ENCODE measurements around the gene KLHL22. TPM values are rescaled to one million over a fixed set of nuclear protein-coding genes. Genes with fewer than 3 reads are reported as not detected.
"Not testable (repeated sequence)": the region's sequence is repeated elsewhere in the genome, so short reads cannot be mapped to it uniquely, and the experiment has no call there.

KLHL22 gene
- total RNA-seq, 2 donors from 2014 or later: 15.9 to 21.0 TPM

- H3K4me1 Mint-ChIP-seq (ENCODE audit: low read depth in 2 of 2): peaks cover 23 to 27% of the 10 kb centered on the region in 2 donors
- no peaks in the 10 kb centered on the region for H3K27me3 Mint-ChIP-seq
- DNase-seq (ENCODE audit: low spot score): no peak
- H3K27ac Mint-ChIP-seq: peak overlapping the region; percentile 73 to 82
- H3K9me3 Mint-ChIP-seq: no peaks in the 10 kb centered on the region
- peak overlapping the region; percentile 38 for H3K4me3 Mint-ChIP-seq
- no peaks in the 10 kb centered on the region for H3K36me3 Mint-ChIP-seq
- ATAC-seq: peak; percentile 50 to 63
Measured at GRCh38 chr22:20463324-20464095, 32.1 kb downstream of the KLHL22 start.

GRCh38 chr22:20459862-20460261, 35.7 kb downstream of the KLHL22 start:
- Mint-ChIP-seq H3K36me3 (no peaks in the 10 kb centered on the region), H3K27me3 (no peaks in the 10 kb centered on the region), H3K4me3 (no peak overlapping the region), H3K9me3 (no peaks in the 10 kb centered on the region), H3K4me1 (ENCODE audit: low read depth in 2 of 2) (peaks cover 32 to 36% of the 10 kb centered on the region in 2 donors), H3K27ac (no peak overlapping the region)
- ATAC-seq (no peak), DNase-seq (ENCODE audit: low spot score) (no peak)

GRCh38 chr22:20459152-20459542, 36.4 kb downstream of the KLHL22 start:
- Mint-ChIP-seq H3K4me3 (no peak overlapping the region), H3K36me3 (no peaks in the 10 kb centered on the region), H3K27me3 (no peaks in the 10 kb centered on the region), H3K4me1 (ENCODE audit: low read depth in 2 of 2) (peaks cover 28 to 30% of the 10 kb centered on the region in 2 donors), H3K27ac (no peak overlapping the region), H3K9me3 (no peaks in the 10 kb centered on the region)
- no peak for DNase-seq (ENCODE audit: low spot score)
- ATAC-seq: no peak

- no peaks in the 10 kb centered on the region for H3K36me3 Mint-ChIP-seq
- no peaks in the 10 kb centered on the region for H3K9me3 Mint-ChIP-seq
- H3K4me3 Mint-ChIP-seq: no peak overlapping the region
- H3K27me3 Mint-ChIP-seq: no peaks in the 10 kb centered on the region
- no peak overlapping the region for H3K27ac Mint-ChIP-seq
- H3K4me1 Mint-ChIP-seq (ENCODE audit: low read depth in 2 of 2): peaks cover 22 to 24% of the 10 kb centered on the region in 2 donors
- DNase-seq (ENCODE audit: low spot score) (no peak), ATAC-seq (no peak)
Measured at GRCh38 chr22:20458530-20459151, 37.0 kb downstream of the KLHL22 start.

- no peaks in the 10 kb centered on the region for H3K36me3 Mint-ChIP-seq
Measured at GRCh38 chr22:20457506-20458240, 37.9 kb downstream of the KLHL22 start.

GRCh38 chr22:20456722-20457076, 38.9 kb downstream of the KLHL22 start:
- H3K36me3 Mint-ChIP-seq: no peaks in the 10 kb centered on the region
- no peaks in the 10 kb centered on the region for H3K27me3 Mint-ChIP-seq
- DNase-seq (ENCODE audit: low spot score) (no peak), ATAC-seq (no peak)
- no peaks in the 10 kb centered on the region for H3K9me3 Mint-ChIP-seq
- H3K27ac Mint-ChIP-seq: peak overlapping the region in 1 of 2 donors; percentile 53
- H3K4me3 Mint-ChIP-seq: no peak overlapping the region
- peaks cover 9 to 14% of the 10 kb centered on the region in 2 donors for H3K4me1 Mint-ChIP-seq (ENCODE audit: low read depth in 2 of 2)

More at GRCh38 chr22:20457506-20458240, 37.9 kb downstream of the KLHL22 start:
- no peak overlapping the region for H3K27ac Mint-ChIP-seq
- H3K27me3 Mint-ChIP-seq: no peaks in the 10 kb centered on the region
- no peaks in the 10 kb centered on the region for H3K9me3 Mint-ChIP-seq
- DNase-seq (ENCODE audit: low spot score) (no peak), ATAC-seq (no peak)
- H3K4me3 Mint-ChIP-seq: no peak overlapping the region
- H3K4me1 Mint-ChIP-seq (ENCODE audit: low read depth in 2 of 2): peaks cover 13 to 17% of the 10 kb centered on the region in 2 donors

- no peak overlapping the region for H3K4me3 Mint-ChIP-seq
- no peaks in the 10 kb centered on the region for H3K9me3 Mint-ChIP-seq
- peak overlapping the region in 1 of 2 donors; percentile 53 for H3K27ac Mint-ChIP-seq
- no peaks in the 10 kb centered on the region for H3K36me3 Mint-ChIP-seq
- no peaks in the 10 kb centered on the region for H3K27me3 Mint-ChIP-seq
- ATAC-seq (peak; percentile 87 to 88), DNase-seq (ENCODE audit: low spot score) (peak; percentile 74)
- peaks cover 9 to 14% of the 10 kb centered on the region in 2 donors for H3K4me1 Mint-ChIP-seq (ENCODE audit: low read depth in 2 of 2)
Measured at GRCh38 chr22:20456064-20456721, 39.4 kb downstream of the KLHL22 start.

GRCh38 chr22:20455709-20456063, 39.9 kb downstream of the KLHL22 start:
- H3K9me3 Mint-ChIP-seq: no peaks in the 10 kb centered on the region
- H3K36me3 Mint-ChIP-seq: no peaks in the 10 kb centered on the region
- H3K4me1 Mint-ChIP-seq (ENCODE audit: low read depth in 2 of 2): peaks cover 9 to 14% of the 10 kb centered on the region in 2 donors
- H3K27me3 Mint-ChIP-seq: no peaks in the 10 kb centered on the region
- DNase-seq (ENCODE audit: low spot score) (no peak), ATAC-seq (no peak)
- no peak overlapping the region for H3K4me3 Mint-ChIP-seq
- no peak overlapping the region for H3K27ac Mint-ChIP-seq

- H3K27me3 Mint-ChIP-seq: no peaks in the 10 kb centered on the region
- H3K36me3 Mint-ChIP-seq: no peaks in the 10 kb centered on the region
- no peak overlapping the region for H3K27ac Mint-ChIP-seq
- ATAC-seq: no peak
- H3K9me3 Mint-ChIP-seq: no peaks in the 10 kb centered on the region
- no peak overlapping the region for H3K4me3 Mint-ChIP-seq
- DNase-seq (ENCODE audit: low spot score): no peak
- peaks cover 9 to 10% of the 10 kb centered on the region in 2 donors for H3K4me1 Mint-ChIP-seq (ENCODE audit: low read depth in 2 of 2)
Measured at GRCh38 chr22:20453222-20453621, 42.4 kb downstream of the KLHL22 start.

- H3K27ac Mint-ChIP-seq: no peak overlapping the region
- H3K9me3 Mint-ChIP-seq: no peaks in the 10 kb centered on the region
- no peak overlapping the region for H3K4me3 Mint-ChIP-seq
- DNase-seq (ENCODE audit: low spot score) (no peak), ATAC-seq (no peak)
- peaks cover 9 to 10% of the 10 kb centered on the region in 2 donors for H3K4me1 Mint-ChIP-seq (ENCODE audit: low read depth in 2 of 2)
- no peaks in the 10 kb centered on the region for H3K36me3 Mint-ChIP-seq
- H3K27me3 Mint-ChIP-seq: no peaks in the 10 kb centered on the region
Measured at GRCh38 chr22:20451920-20452319, 43.7 kb downstream of the KLHL22 start.

GRCh38 chr22:20451129-20451778, 44.3 kb downstream of the KLHL22 start:
- not testable (repeated sequence) for H3K27me3 Mint-ChIP-seq

GRCh38 chr22:20450551-20450906, 45.1 kb downstream of the KLHL22 start:
- ATAC-seq: no peak
- H3K36me3 Mint-ChIP-seq: no peaks in the 10 kb centered on the region
- no peak overlapping the region for H3K4me3 Mint-ChIP-seq
- H3K4me1 Mint-ChIP-seq (ENCODE audit: low read depth in 2 of 2): no peaks in the 10 kb centered on the region
- H3K27ac Mint-ChIP-seq: no peak overlapping the region
- H3K27me3 Mint-ChIP-seq: no peaks in the 10 kb centered on the region
- no peak for DNase-seq (ENCODE audit: low spot score)
- no peaks in the 10 kb centered on the region for H3K9me3 Mint-ChIP-seq

More at GRCh38 chr22:20451129-20451778, 44.3 kb downstream of the KLHL22 start:
- H3K4me3 Mint-ChIP-seq; H3K27ac Mint-ChIP-seq; DNase-seq (ENCODE audit: low spot score); H3K4me1 Mint-ChIP-seq (ENCODE audit: low read depth in 2 of 2); ATAC-seq; H3K36me3 Mint-ChIP-seq; H3K9me3 Mint-ChIP-seq: not testable (repeated sequence)

GRCh38 chr22:20449819-20450550, 45.6 kb downstream of the KLHL22 start:
- no peak overlapping the region for H3K4me3 Mint-ChIP-seq
- H3K27ac Mint-ChIP-seq: no peak overlapping the region
- no peaks in the 10 kb centered on the region for H3K9me3 Mint-ChIP-seq
- no peaks in the 10 kb centered on the region for H3K36me3 Mint-ChIP-seq
- H3K27me3 Mint-ChIP-seq: no peaks in the 10 kb centered on the region
- ATAC-seq: no peak
- H3K4me1 Mint-ChIP-seq (ENCODE audit: low read depth in 2 of 2): no peaks in the 10 kb centered on the region
- DNase-seq (ENCODE audit: low spot score): no peak
